KMS-11 (cell line): ENCODE results near the gene SPIB.

ENCODE experiments used
- H2AFZ ChIP-seq: fragments of 200-600 bp; sonication (generic); 2 replicates; pipeline ENCODE4 v1.6.1; 2016; ENCODE audit warnings: antibody characterized with exemption, mixed run types, low read depth
- H3K27ac ChIP-seq: fragments of 200-600 bp; sonication (generic); 2 replicates; pipeline ENCODE4 v1.6.1; 2016; ENCODE audit warnings: mild to moderate bottlenecking, mixed run types
- H3K27me3 ChIP-seq: fragments of 200-600 bp; sonication (generic); 2 replicates; pipeline ENCODE4 v1.6.1; 2017; ENCODE audit warnings: mild to moderate bottlenecking, low read depth, mixed run types, moderate library complexity; ENCODE audit not compliant: insufficient read depth
- H3K36me3 ChIP-seq: fragments of 200-600 bp; sonication (generic); 2 replicates; pipeline ENCODE4 v1.6.1; 2017; ENCODE audit warnings: mild to moderate bottlenecking, mixed run types; ENCODE audit not compliant: insufficient read depth
- H3K4me1 ChIP-seq: fragments of 200-600 bp; sonication (generic); 2 replicates; pipeline ENCODE4 v1.6.1; 2016; ENCODE audit warnings: mild to moderate bottlenecking, low read depth, mixed run types; ENCODE audit not compliant: poor library complexity, severe bottlenecking
- H3K4me2 ChIP-seq: fragments of 200-600 bp; sonication (generic); 2 replicates; pipeline ENCODE4 v1.7.0; 2016; ENCODE audit warnings: mild to moderate bottlenecking, mixed run types
- H3K4me3 ChIP-seq: fragments of 200-600 bp; sonication (generic); IDR thresholded peaks from 2 replicates; pipeline ENCODE4 v1.6.1; 2017; ENCODE audit warnings: low read depth, low read length, mixed read lengths; ENCODE audit not compliant: insufficient read depth
- H3K79me2 ChIP-seq: fragments of 200-600 bp; sonication (generic); 2 replicates; pipeline ENCODE4 v1.6.1; 2016; ENCODE audit warnings: low read depth, mixed run types; ENCODE audit not compliant: insufficient read depth
- H3K9ac ChIP-seq: fragments of 200-600 bp; sonication (generic); 2 replicates; pipeline ENCODE4 v1.6.1; 2016; ENCODE audit warnings: mild to moderate bottlenecking, mixed run types
- H4K20me1 ChIP-seq: fragments of 200-600 bp; sonication (generic); 2 replicates; pipeline ENCODE4 v1.6.1; 2016; ENCODE audit warnings: mild to moderate bottlenecking, mixed run types; ENCODE audit not compliant: insufficient read depth
- TF ChIP-seq, protein P1 (sequence below): fragments of 200-600 bp; sonication (generic); conservative IDR thresholded peaks from 2 replicates; pipeline ENCODE4 v1.6.1; 2017; ENCODE audit warnings: low read depth, mild to moderate bottlenecking, antibody characterized with exemption, low read length, moderate library complexity, mixed read lengths

SPIB gene

DNA sequence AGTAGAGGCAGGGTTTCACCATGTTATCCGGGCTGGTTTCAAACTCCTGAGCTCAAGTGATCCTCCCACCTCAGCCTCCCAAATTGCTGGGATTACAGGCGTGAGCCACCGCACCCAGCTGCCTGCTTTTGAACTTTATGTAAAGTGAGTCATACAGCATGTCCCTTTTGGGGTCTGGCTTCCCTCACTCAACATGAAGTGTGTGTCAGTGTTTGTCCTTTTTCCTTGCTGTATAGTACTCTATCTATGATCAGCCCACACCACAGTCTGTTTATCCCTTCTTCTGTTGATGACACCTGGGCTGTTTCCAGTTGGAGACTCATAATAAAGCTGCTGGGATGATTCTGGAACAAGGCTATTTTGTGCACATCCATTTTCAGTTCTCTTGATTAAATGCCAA is 2.1 kb downstream of the SPIB start:
- H3K9ac ChIP-seq, result no peak overlapping the region
- no peaks in the 10 kb centered on the region for H3K27me3 ChIP-seq
- no peak overlapping the region for H3K4me2 ChIP-seq
- no peaks in the 10 kb centered on the region for H3K36me3 ChIP-seq
- no peak overlapping the region for H2AFZ ChIP-seq
- H3K4me1 ChIP-seq, result peaks cover 23% of the 10 kb centered on the region
- TF ChIP-seq, protein P1, sequence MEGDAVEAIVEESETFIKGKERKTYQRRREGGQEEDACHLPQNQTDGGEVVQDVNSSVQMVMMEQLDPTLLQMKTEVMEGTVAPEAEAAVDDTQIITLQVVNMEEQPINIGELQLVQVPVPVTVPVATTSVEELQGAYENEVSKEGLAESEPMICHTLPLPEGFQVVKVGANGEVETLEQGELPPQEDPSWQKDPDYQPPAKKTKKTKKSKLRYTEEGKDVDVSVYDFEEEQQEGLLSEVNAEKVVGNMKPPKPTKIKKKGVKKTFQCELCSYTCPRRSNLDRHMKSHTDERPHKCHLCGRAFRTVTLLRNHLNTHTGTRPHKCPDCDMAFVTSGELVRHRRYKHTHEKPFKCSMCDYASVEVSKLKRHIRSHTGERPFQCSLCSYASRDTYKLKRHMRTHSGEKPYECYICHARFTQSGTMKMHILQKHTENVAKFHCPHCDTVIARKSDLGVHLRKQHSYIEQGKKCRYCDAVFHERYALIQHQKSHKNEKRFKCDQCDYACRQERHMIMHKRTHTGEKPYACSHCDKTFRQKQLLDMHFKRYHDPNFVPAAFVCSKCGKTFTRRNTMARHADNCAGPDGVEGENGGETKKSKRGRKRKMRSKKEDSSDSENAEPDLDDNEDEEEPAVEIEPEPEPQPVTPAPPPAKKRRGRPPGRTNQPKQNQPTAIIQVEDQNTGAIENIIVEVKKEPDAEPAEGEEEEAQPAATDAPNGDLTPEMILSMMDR, result no peak
- no peaks in the 10 kb centered on the region for H4K20me1 ChIP-seq
- H3K79me2 ChIP-seq, result no peaks in the 10 kb centered on the region
- H3K27ac ChIP-seq, result no peak overlapping the region
- no peak overlapping the region for H3K4me3 ChIP-seq

DNA sequence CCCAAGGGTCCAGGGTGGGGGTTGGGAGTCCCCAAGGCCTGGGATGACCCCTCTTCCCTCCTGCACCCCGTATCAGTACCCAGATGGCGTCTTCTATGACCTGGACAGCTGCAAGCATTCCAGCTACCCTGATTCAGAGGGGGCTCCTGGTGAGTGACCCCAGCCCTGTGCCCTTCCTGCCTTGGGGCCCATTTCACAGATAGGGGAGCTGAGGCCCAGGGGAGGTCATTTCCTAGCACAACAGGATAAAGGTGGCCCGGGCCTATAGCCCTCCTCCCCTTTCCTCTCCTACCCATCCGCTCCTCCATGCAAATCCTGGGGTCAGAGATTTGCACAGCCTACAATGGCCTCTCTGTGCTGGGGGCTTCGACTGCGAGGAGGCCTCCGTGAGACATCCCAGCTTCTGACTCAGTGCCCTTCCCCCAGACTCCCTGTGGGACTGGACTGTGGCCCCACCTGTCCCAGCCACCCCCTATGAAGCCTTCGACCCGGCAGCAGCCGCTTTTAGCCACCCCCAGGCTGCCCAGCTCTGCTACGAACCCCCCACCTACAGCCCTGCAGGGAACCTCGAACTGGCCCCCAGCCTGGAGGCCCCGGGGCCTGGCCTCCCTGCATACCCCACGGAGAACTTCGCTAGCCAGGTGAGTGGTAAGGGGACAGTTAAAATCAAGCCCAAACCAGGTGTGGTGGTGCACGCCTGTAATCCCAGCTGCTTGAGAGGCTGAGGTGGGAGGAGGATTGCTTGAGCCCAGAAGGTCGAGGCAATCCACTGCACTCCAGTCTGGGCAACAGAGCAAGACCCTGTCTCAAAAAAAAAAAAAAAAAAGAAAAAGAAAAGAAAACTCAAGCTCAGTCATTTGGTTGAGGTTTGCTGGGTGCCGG is 3.9 kb downstream of the SPIB start:
- Histone ChIP-seq H3K27ac (no peak overlapping the region), H4K20me1 (no peaks in the 10 kb centered on the region), H3K9ac (no peak overlapping the region), H3K4me3 (no peak overlapping the region), H2AFZ (no peak overlapping the region), H3K4me2 (no peak overlapping the region), H3K36me3 (no peaks in the 10 kb centered on the region), H3K79me2 (no peaks in the 10 kb centered on the region), H3K27me3 (no peaks in the 10 kb centered on the region), H3K4me1 (peaks cover 23% of the 10 kb centered on the region)
- TF ChIP-seq, protein P1, result no peak

DNA sequence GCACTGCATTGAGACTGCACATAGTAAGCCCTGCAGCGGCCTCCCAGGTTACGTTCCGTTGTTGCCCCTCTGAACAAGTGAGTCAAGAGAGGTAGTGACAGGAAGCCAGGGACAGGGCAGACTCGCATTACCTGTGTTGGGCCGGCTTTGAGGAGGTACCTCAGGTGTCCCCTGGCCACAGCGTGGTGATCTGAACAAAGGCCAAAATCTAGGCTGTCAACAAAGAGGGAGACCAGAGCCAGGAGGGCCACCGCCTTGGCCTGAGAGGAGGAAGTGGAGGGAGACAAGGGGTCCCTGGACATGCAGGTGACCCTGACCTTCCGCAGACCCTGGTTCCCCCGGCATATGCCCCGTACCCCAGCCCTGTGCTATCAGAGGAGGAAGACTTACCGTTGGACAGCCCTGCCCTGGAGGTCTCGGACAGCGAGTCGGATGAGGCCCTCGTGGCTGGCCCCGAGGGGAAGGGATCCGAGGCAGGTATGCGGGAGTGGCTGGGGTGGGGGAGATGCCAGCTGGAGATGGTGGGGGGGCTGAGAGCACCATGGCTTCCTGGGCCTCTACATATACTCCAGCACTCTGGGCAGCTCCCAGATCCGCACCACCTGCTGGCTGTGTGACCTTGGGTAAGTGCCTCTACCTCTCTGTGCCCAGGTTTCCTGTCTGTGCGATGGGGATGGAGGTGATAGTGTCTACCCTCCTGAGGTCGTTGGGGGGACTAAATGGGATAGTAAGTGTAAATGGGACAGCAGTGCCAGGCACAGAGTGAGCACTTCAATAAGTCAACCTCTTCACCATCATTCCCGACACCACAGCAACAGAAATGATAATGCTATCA is 4.8 kb downstream of the SPIB start:
- H3K4me1 ChIP-seq, result peaks cover 16% of the 10 kb centered on the region
- no peak overlapping the region for H3K4me3 ChIP-seq
- peaks cover 2% of the 10 kb centered on the region; the same call in 1 of the 2 replicates for H3K27me3 ChIP-seq
- TF ChIP-seq, protein P1, result no peak
- H3K36me3 ChIP-seq, result no peaks in the 10 kb centered on the region
- H3K4me2 ChIP-seq, result no peak overlapping the region
- no peak overlapping the region for H3K27ac ChIP-seq
- H2AFZ ChIP-seq, result no peak overlapping the region
- H4K20me1 ChIP-seq, result no peaks in the 10 kb centered on the region
- no peak overlapping the region for H3K9ac ChIP-seq
- H3K79me2 ChIP-seq, result no peaks in the 10 kb centered on the region

DNA sequence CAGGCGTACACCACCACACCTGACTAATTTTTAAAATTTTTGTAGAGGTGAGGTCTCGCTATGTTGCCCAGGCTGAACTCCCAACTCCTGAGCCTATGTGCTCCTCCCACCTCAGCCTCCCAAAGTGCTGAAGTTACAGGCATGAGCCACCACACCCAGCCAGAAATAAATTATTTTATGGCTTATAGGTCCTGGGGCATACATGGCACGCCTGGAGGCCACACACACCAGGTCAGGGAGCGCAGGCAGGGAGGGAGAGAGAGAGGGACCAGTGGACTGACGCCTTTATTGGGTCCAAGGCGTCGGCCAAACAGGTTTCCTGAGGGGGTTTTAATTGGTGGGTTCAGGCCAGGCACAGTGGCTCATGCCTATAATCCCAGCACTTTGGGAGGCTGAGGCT is 6.8 kb downstream of the SPIB start:
- Histone ChIP-seq H3K9ac (no peak overlapping the region), H3K36me3 (no peaks in the 10 kb centered on the region), H3K27me3 (peaks cover 10% of the 10 kb centered on the region; the same call in 1 of the 2 replicates), H3K27ac (no peak overlapping the region), H4K20me1 (no peaks in the 10 kb centered on the region), H3K4me1 (no peaks in the 10 kb centered on the region), H3K4me2 (no peak overlapping the region), H3K79me2 (no peaks in the 10 kb centered on the region), H3K4me3 (no peak overlapping the region), H2AFZ (no peak overlapping the region)
- TF ChIP-seq, protein P1, result no peak
